Ovary (tissue), 9 donors: ENCODE data around the gene PPP6R1. TPM values are rescaled to one million over a fixed set of nuclear protein-coding genes. Genes with fewer than 3 reads are reported as not detected.

Experiments
- DNase-seq, 5 donors: peaks; one replicate each; pipeline ENCODE4 v3.0.0-alpha.2; 2019 to 2020
- H3K27ac ChIP-seq, 2 donors: fragments of 200-600 bp; one replicate each; pipeline versions ENCODE4 v1.5.1 to v1.8.0; 2019 to 2022
- H3K27me3 ChIP-seq: fragments of 200-600 bp; one replicate; pipeline ENCODE4 v1.8.0; 2022
- H3K36me3 ChIP-seq: fragments of 200-600 bp; sonication (generic); one replicate; pipeline ENCODE4 v1.5.1; 2019
- H3K4me1 ChIP-seq: one replicate; pipeline ENCODE4 v1.8.1; 2013; ENCODE audit warnings: mild to moderate bottlenecking, moderate library complexity; ENCODE audit not compliant: insufficient read depth
- H3K4me3 ChIP-seq: fragments of 200-600 bp; sonication (generic); one replicate; pipeline ENCODE4 v1.5.1; 2017
- H3K9me3 ChIP-seq, 2 donors: fragments of 200-600 bp in 1 of 2; sonication (generic) in 1 of 2; one replicate each; pipeline versions ENCODE4 v1.5.1 to v1.8.1; 2013 to 2019; ENCODE audit warnings: mild to moderate bottlenecking in 1 of 2, moderate library complexity in 1 of 2
- CTCF ChIP-seq, 3 donors: fragments of 450-650 bp in 2 of 3; fragments of 200-600 bp in 1 of 3; IDR thresholded peaks; one replicate each; pipeline versions ENCODE4 v1.5.1 to v1.8.0; 2016 to 2022; ENCODE audit warnings: antibody characterized with exemption in 3 of 3, mild to moderate bottlenecking in 1 of 3
- EP300 ChIP-seq: sonication (generic); formaldehyde crosslinking; IDR thresholded peaks from one replicate; pipeline ENCODE4 v1.6.1; 2017; ENCODE audit warnings: antibody characterized with exemption
- POLR2A ChIP-seq: fragments of 450-650 bp; IDR thresholded peaks from one replicate; pipeline ENCODE4 v1.6.1; 2017; ENCODE audit warnings: antibody characterized with exemption, mild to moderate bottlenecking, moderate library complexity
- WGBS, 3 donors: extraction: QIAGEN DNeasy Blood & Tissue Kit in 1 of 3; methylation state at CpG; one replicate each; pipeline versions ENCODE4 v1.1.5 to v1.1.7; 2013 to 2017; 5-methylcytosine and 5-hydroxymethylcytosine counted together
- intact Hi-C, 4 donors: fragments of 100-400 bp; cut with DNase I; formaldehyde crosslinking; loops; one replicate each; pipeline versions ENCODE4 v1.11.0 to v1.15.1; 2022 to 2023
- polyA plus RNA-seq, 2 donors: library from polyadenylated mRNA; stranded (reverse); fragments of 200-250 nt in 1 of 2; fragments of 350-450 nt in 1 of 2; fragmentation: Illumina TruSeq in 1 of 2; extraction: RNeasy Lipid Tissue Mini Kit (QIAGEN cat#74804) in 1 of 2; gene quantifications; one replicate each; pipeline ENCODE4 v1.2.3, GENCODE V29; 2013 to 2014
- total RNA-seq, 7 donors: library from RNA; depleted of rRNA in 2 of 7; stranded (reverse); fragments of >200 nt in 2 of 7; fragmentation: NEBNext Ultra II Directional in 3 of 7; extraction: Animal tissue kit (Norgen Biotek cat#: 25700) in 3 of 7; gene quantifications; one replicate each; pipeline versions ENCODE4 v1.1.0 to v1.2.4, GENCODE V29; 2016 to 2023
- donor health status: DM: no; HTN: no; CAD: no; lungs with moderate emphysema.
- donor health status: DM: no; HTN: no; CAD: no.
- donor health status: Bipolar disorder and iron deficiency.
- donor health status: DM: yes; HTN: yes; CAD: no.
- donor health status: DM: no; HTN: no; CAD: no.
- donor health status: DM: yes; HTN: yes; CAD: no.

The PPP6R1 gene
- total and polyA plus RNA-seq, 9 donors: 14.1 to 52.2 (median 42.9) TPM

GRCh38 chr19:55299991-55300390 lies 41.2 kb upstream of the PPP6R1 start:
- H3K27me3 ChIP-seq: no peaks in the 10 kb centered on the region
- H3K27ac ChIP-seq: no peak overlapping the region
- H3K9me3 ChIP-seq: no peaks in the 10 kb centered on the region
- no peak overlapping the region for H3K4me3 ChIP-seq
- no peaks in the 10 kb centered on the region for H3K36me3 ChIP-seq
- intact Hi-C loops: loop anchor here in 2 of 4 donors (5.0 to 10.0 kb wide), 3 partner anchors 82 to 205 kb away; partner anchors contain the start of genes TMEM238 (in 2 of the 2) and RPL28 (in 1 of the 2)
- no peak for DNase-seq
- WGBS, 3 donors: 86 to 89% (median 88%) methylated on average over 10 of the region's 10 CpGs
- H3K4me1 ChIP-seq: peaks cover 1% of the 10 kb centered on the region
- no peak for TF ChIP-seq EP300
- TF ChIP-seq CTCF (IDR thresholded peaks at IDR 0.05): no peak
- no peak for TF ChIP-seq POLR2A

- H3K27ac ChIP-seq: no peak overlapping the region
- no peak overlapping the region for H3K4me3 ChIP-seq
- no peak for DNase-seq
- H3K27me3 ChIP-seq: no peaks in the 10 kb centered on the region
- 93 to 95% (median 93%) methylated on average over 10 of the region's 10 CpGs for WGBS, 3 donors
- TF ChIP-seq CTCF (IDR thresholded peaks at IDR 0.05): no peak
- TF ChIP-seq POLR2A: no peak
- TF ChIP-seq EP300: no peak
- H3K9me3 ChIP-seq: no peaks in the 10 kb centered on the region
- peaks cover 1% of the 10 kb centered on the region for H3K4me1 ChIP-seq
- intact Hi-C loops: no loop called here
- no peaks in the 10 kb centered on the region for H3K36me3 ChIP-seq
Measured at GRCh38 chr19:55297267-55297666, 38.5 kb upstream of the PPP6R1 start.

- WGBS, 3 donors: 90 to 92% (median 91%) methylated on average over 9 of the region's 9 CpGs
- TF ChIP-seq CTCF (IDR thresholded peaks at IDR 0.05) (no peak), POLR2A (no peak), EP300 (no peak)
- intact Hi-C loops: loop anchor here in 3 of 4 donors (5.0 to 10.0 kb wide), 4 partner anchors 86 to 216 kb away; partner anchors contain the start of genes IL11 (in 1 of the 3), RPL28 (in 1 of the 3) and TMEM190 (in 1 of the 3)
- Histone ChIP-seq H3K27me3 (no peaks in the 10 kb centered on the region), H3K4me3 (no peak overlapping the region), H3K27ac (no peak overlapping the region), H3K4me1 (peaks cover 2% of the 10 kb centered on the region), H3K9me3 (no peaks in the 10 kb centered on the region), H3K36me3 (no peaks in the 10 kb centered on the region)
- DNase-seq: no peak
Measured at GRCh38 chr19:55289117-55289796, 30.4 kb upstream of the PPP6R1 start.

- no peak overlapping the region for H3K27ac ChIP-seq
- no peaks in the 10 kb centered on the region for H3K36me3 ChIP-seq
- DNase-seq: no peak
- 90 to 94% (median 92%) methylated on average over 19 to 21 of the region's 21 CpGs for WGBS, 3 donors
- TF ChIP-seq EP300: no peak
- no peak for TF ChIP-seq POLR2A
- TF ChIP-seq CTCF (IDR thresholded peaks at IDR 0.05): no peak
- intact Hi-C loops: loop anchor here in 3 of 4 donors (5.0 to 10.0 kb wide), 4 partner anchors 87 to 217 kb away; partner anchors contain the start of genes IL11 (in 1 of the 3), RPL28 (in 1 of the 3) and TMEM190 (in 1 of the 3)
- no peak overlapping the region for H3K4me3 ChIP-seq
- no peaks in the 10 kb centered on the region for H3K9me3 ChIP-seq
- peaks cover 2% of the 10 kb centered on the region for H3K4me1 ChIP-seq
- no peaks in the 10 kb centered on the region for H3K27me3 ChIP-seq
Measured at GRCh38 chr19:55287361-55288079, 28.7 kb upstream of the PPP6R1 start.
